ENCODE results near the gene PLOD2. TPM values are rescaled to one million over a fixed set of nuclear protein-coding genes. Genes with fewer than 3 reads are reported as not detected.
A peak's percentile ranks its signal among the peaks of the same experiment; 100 is the strongest.

The PLOD2 gene
- total and polyA plus RNA-seq, 2 donors from 2014 or later = 21.3 to 66.0 TPM

DNA sequence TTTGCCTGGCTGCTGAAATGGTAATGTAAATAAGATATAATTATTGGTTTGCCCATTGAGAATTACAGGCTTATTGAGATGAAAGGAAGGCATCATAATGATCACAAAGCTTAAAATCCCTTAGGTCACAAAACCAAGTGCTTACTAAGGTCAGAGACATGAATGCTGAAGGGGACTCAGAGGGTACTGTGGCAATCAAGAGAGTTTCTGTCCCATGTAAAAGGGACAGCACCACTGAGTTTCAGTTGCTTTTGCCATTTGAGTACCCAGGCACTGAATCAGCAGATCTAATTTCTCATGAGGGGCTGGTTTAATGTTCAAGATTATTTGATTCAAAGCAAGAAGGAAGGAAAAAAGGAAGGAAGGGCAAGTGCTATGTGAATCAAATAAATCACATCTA, 127.0 kb downstream of the PLOD2 start:
- Histone ChIP-seq H3K9me3 (ENCODE audit: control insufficient read depth in 2 of 3, insufficient read depth in 1 of 3, low read length in 3 of 3) (peaks cover 0 to 4% (median 0%) of the 10 kb centered on the region in 3 donors), H3K4me1 (ENCODE audit: control insufficient read depth in 2 of 3, insufficient read depth in 2 of 3, low read depth in 1 of 3, low read length in 3 of 3) (no peaks in the 10 kb centered on the region), H3K36me3 (ENCODE audit: control insufficient read depth in 2 of 3, insufficient read depth in 3 of 3, low read length in 3 of 3) (no peaks in the 10 kb centered on the region), H3K4me3 (ENCODE audit: low read length in 3 of 3) (no peak overlapping the region), H3K27me3 (ENCODE audit: control insufficient read depth, insufficient read depth, low read length) (no peaks in the 10 kb centered on the region), H3K9ac (ENCODE audit: low read length in 3 of 3) (no peak overlapping the region), H3K27ac (ENCODE audit: low read depth in 2 of 2, low read length in 2 of 2) (no peak overlapping the region)
- no peak for DNase-seq
- no peak for TF ChIP-seq CTCF (IDR thresholded peaks at IDR 0.05; ENCODE audit: borderline replicate concordance, extremely low read depth, insufficient read depth)
- no peak for FAIRE-seq
- intact Hi-C loops (cut with DNase I) = no loop called here

GRCh38 chr3:146026547-146026946, 134.4 kb downstream of the PLOD2 start:
- H3K4me3 ChIP-seq (ENCODE audit: low read length in 3 of 3) = no peak overlapping the region
- DNase-seq (peak in 1 of 5 donors; percentile 20), FAIRE-seq (no peak)
- no peak overlapping the region for H3K27ac ChIP-seq (ENCODE audit: low read depth in 2 of 2, low read length in 2 of 2)
- H3K36me3 ChIP-seq (ENCODE audit: control insufficient read depth in 2 of 3, insufficient read depth in 3 of 3, low read length in 3 of 3) = no peaks in the 10 kb centered on the region
- no peaks in the 10 kb centered on the region for H3K4me1 ChIP-seq (ENCODE audit: control insufficient read depth in 2 of 3, insufficient read depth in 2 of 3, low read depth in 1 of 3, low read length in 3 of 3)
- intact Hi-C loops (cut with DNase I) = no loop called here
- TF ChIP-seq CTCF (IDR thresholded peaks at IDR 0.05; ENCODE audit: borderline replicate concordance, extremely low read depth, insufficient read depth) = no peak
- H3K27me3 ChIP-seq (ENCODE audit: control insufficient read depth, insufficient read depth, low read length) = no peaks in the 10 kb centered on the region
- no peak overlapping the region for H3K9ac ChIP-seq (ENCODE audit: low read length in 3 of 3)
- H3K9me3 ChIP-seq (ENCODE audit: control insufficient read depth in 2 of 3, insufficient read depth in 1 of 3, low read length in 3 of 3) = peaks cover 0 to 4% (median 0%) of the 10 kb centered on the region in 3 donors

DNA sequence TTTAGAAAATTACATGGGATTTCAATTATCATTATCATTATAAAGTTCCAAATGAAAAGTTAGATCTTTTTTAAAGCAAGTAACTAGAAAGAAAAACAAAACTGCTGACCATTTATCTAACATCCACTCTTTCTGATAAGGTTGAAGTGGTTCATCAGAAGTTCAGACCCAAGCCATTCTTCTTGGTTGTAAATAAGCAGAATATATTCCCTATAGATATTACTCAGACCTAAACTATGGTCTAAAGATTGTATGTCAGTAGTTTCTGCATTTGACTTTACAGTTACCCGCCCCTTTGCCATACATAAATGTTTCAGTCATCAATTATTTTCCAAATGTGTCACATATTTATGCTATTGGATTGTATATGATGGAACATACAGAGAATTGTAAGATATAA, 136.7 kb downstream of the PLOD2 start:
- DNase-seq (no peak), FAIRE-seq (no peak)
- Histone ChIP-seq H3K27ac (ENCODE audit: low read depth in 2 of 2, low read length in 2 of 2) (no peak overlapping the region), H3K36me3 (ENCODE audit: control insufficient read depth in 2 of 3, insufficient read depth in 3 of 3, low read length in 3 of 3) (no peaks in the 10 kb centered on the region), H3K27me3 (ENCODE audit: control insufficient read depth, insufficient read depth, low read length) (no peaks in the 10 kb centered on the region), H3K9me3 (ENCODE audit: control insufficient read depth in 2 of 3, insufficient read depth in 1 of 3, low read length in 3 of 3) (no peaks in the 10 kb centered on the region), H3K4me1 (ENCODE audit: control insufficient read depth in 2 of 3, insufficient read depth in 2 of 3, low read depth in 1 of 3, low read length in 3 of 3) (no peaks in the 10 kb centered on the region), H3K4me3 (ENCODE audit: low read length in 3 of 3) (no peak overlapping the region), H3K9ac (ENCODE audit: low read length in 3 of 3) (no peak overlapping the region)
- intact Hi-C loops (cut with DNase I) = no loop called here
- TF ChIP-seq CTCF (IDR thresholded peaks at IDR 0.05; ENCODE audit: borderline replicate concordance, extremely low read depth, insufficient read depth) = no peak

DNA sequence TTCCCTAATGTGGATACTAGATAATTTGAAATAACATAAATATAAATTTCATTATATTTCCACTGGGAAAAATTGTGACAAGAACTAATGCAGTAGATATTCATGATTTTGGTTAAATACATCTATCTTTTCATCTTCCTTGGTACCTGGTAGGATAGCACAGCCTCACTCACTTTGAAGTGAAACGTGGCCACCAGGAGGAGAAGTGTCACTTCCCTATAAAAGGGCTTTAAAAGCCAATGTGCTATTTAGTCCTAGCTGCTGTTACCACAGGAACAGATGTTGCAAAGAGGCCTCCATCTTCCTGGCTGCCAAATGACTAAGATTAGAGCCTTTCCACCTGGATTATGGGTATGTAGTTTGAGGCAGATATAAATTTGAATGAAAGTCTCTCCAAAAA, 140.0 kb downstream of the PLOD2 start:
- Histone ChIP-seq H3K4me3 (ENCODE audit: low read length in 3 of 3) (no peak overlapping the region), H3K9me3 (ENCODE audit: control insufficient read depth in 2 of 3, insufficient read depth in 1 of 3, low read length in 3 of 3) (no peaks in the 10 kb centered on the region), H3K36me3 (ENCODE audit: control insufficient read depth in 2 of 3, insufficient read depth in 3 of 3, low read length in 3 of 3) (no peaks in the 10 kb centered on the region), H3K9ac (ENCODE audit: low read length in 3 of 3) (no peak overlapping the region), H3K4me1 (ENCODE audit: control insufficient read depth in 2 of 3, insufficient read depth in 2 of 3, low read depth in 1 of 3, low read length in 3 of 3) (no peaks in the 10 kb centered on the region), H3K27ac (ENCODE audit: low read depth in 2 of 2, low read length in 2 of 2) (no peak overlapping the region), H3K27me3 (ENCODE audit: control insufficient read depth, insufficient read depth, low read length) (no peaks in the 10 kb centered on the region)
- no peak for TF ChIP-seq CTCF (IDR thresholded peaks at IDR 0.05; ENCODE audit: borderline replicate concordance, extremely low read depth, insufficient read depth)
- intact Hi-C loops (cut with DNase I) = no loop called here
- DNase-seq = no peak
- no peak for FAIRE-seq

All from kidney (tissue), 14 donors.